ENCODE results near the gene VASH1. TPM values are rescaled to one million over a fixed set of nuclear protein-coding genes. Genes with fewer than 3 reads are reported as not detected.
A peak's percentile ranks its signal among the peaks of the same experiment; 100 is the strongest.

Gene VASH1
- polyA plus RNA-seq, 1 experiment = 4.0 TPM

DNA sequence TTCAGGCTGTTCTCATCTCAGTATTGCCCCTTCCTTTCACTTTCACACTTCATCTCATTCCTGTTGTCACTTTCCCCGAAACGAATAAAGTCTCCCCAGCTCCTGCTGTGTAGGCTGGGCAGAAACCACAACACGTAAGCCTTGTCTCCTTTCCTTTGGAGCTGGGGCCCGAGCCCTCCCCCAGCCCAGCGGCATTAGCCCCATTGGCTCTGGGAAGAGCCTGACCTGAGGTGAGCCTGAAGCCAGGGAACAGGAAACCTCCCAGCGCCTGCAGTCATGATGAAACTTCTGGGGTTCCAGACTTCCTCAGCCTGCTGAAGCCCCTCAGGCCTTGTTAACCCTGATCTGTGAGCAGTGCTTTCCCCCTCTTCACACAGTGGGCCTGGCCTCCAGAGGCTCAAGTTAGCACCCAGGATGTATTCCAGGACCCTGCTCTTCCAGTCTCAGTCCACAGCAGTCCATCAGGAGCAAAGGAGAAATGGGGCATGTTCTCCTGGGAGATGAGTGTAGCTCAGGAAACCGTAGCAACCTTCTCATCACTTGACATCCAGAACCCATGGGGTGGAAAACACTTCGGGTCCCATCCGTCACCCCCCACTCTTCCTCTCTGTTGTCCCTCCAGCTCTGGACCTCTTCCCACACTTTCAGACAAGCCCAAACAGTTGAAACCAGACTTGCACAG, 21.8 kb downstream of the VASH1 start:
- no peak for TF ChIP-seq CTCF (IDR thresholded peaks at IDR 0.05; ENCODE audit: insufficient read depth, low read depth, low read length)
- POLR2A ChIA-PET = no interaction called here
- Histone ChIP-seq H3K4me3 (ENCODE audit: low read depth, low read length) (no peak overlapping the region), H3K27me3 (ENCODE audit: control insufficient read depth, insufficient read depth, low read length) (no peaks in the 10 kb centered on the region), H3K36me3 (ENCODE audit: control insufficient read depth, insufficient read depth, low read length) (peaks cover 1% of the 10 kb centered on the region; the same call in 1 of the 2 replicates)
- CTCF ChIA-PET = interaction anchor here (0.8 to 10.2 kb wide), 7 partner anchors 9 to 93 kb away, joined by 3 to 197 read pairs (median 5); partner anchors contain the start of gene ANGEL1
- DNase-seq (ENCODE audit: low read depth) = no peak

DNA sequence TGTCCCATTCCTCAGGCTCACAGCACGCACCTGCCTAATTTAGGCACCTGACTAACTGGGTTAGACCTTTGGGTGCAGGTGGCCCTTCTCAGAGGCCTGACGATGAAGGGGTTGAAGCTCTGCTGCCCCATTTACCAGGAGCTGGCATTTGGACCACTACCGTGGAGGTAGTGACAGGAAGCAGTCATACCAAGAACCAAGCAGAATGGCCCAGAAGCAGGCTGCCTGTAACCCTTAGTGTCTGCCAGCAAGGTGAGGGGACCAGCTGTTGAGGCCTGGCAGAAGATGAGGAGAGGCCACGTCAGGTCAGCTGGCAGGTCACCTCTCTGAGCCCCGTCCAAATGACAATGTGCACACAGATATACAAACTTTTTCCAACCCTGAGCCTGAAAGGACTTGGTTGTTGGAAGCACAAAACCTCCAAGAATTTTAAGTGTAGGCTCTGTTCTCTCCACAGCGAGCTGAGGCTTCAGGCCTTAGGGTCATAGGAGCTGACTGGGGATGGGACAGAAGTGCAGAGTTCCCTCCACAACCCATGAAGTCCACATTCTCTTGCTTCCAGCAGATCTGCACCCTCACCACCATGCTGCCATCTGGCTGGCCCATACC, 23.1 kb downstream of the VASH1 start:
- DNase-seq (ENCODE audit: low read depth) = no peak
- Histone ChIP-seq H3K27me3 (ENCODE audit: control insufficient read depth, insufficient read depth, low read length) (no peaks in the 10 kb centered on the region), H3K4me3 (ENCODE audit: low read depth, low read length) (no peak overlapping the region), H3K36me3 (ENCODE audit: control insufficient read depth, insufficient read depth, low read length) (peaks cover 3% of the 10 kb centered on the region; the same call in 1 of the 2 replicates)
- no peak for TF ChIP-seq CTCF (IDR thresholded peaks at IDR 0.05; ENCODE audit: insufficient read depth, low read depth, low read length)
- ChIA-PET CTCF (interaction anchor here (0.5 to 10.2 kb wide), 22 partner anchors 11 to 98 kb away, joined by 3 to 197 read pairs (median 4); partner anchors contain the start of gene ANGEL1), POLR2A (no interaction called here)

DNA sequence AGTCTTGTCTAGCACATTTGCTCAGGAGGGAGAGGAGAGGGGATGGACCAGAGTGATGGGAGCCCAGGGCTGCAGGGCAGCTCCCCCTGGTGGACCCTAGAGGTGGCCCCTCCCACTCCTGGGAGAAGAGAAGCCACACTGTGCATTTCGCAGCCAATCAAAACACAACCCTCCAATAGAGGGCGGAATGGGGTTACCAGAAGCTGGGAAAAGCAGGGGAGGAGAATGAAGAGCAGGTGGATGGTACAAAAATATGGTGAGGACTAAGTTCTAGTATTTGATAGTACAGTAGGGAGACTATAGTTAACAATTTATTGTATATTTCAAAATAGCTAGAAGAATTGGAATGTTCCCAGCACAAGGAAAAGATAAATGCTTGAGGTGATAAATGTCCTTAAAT, 23.6 kb downstream of the VASH1 start:
- TF ChIP-seq CTCF (IDR thresholded peaks at IDR 0.05; ENCODE audit: insufficient read depth, low read depth, low read length) = peak; percentile 92
- DNase-seq (ENCODE audit: low read depth) = no peak
- POLR2A ChIA-PET = interaction anchor here (0.5 kb wide), 1 partner anchor 14 kb away, joined by 3 read pairs; no protein-coding TSS in a partner anchor

DNA sequence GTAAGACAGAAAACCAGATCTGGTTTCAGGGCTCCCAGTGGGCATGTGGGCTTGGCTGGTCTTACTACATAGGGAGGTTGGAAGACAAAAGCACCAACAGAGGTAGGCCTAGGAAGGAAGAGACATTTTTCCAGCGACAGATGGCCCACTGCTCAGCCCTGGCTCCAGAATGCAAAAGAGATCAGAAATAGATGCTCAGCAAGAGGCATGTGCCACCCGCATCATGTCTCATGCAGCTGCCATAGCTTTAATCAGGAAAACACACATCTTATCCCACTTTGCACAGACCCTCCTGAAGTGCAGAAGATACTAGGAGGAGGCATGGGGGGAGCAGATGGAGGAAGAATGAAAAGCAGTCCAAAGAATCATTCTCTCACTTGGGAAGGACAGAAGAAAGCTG, 25.3 kb downstream of the VASH1 start:
- TF ChIP-seq CTCF (IDR thresholded peaks at IDR 0.05; ENCODE audit: insufficient read depth, low read depth, low read length) = no peak
- peaks cover 7% of the 10 kb centered on the region; the same call in 1 of the 2 replicates for H3K36me3 ChIP-seq (ENCODE audit: control insufficient read depth, insufficient read depth, low read length)
- CTCF ChIA-PET = interaction anchor here (0.8 to 10.2 kb wide), 2 partner anchors 73 to 82 kb away, joined by 3 to 197 read pairs; no protein-coding TSS in a partner anchor

More for the DNA sequence above, 23.6 kb downstream of the VASH1 start:
- CTCF ChIA-PET = interaction anchor here (0.7 to 10.2 kb wide), 22 partner anchors 8 to 97 kb away, joined by 3 to 197 read pairs (median 4); partner anchors contain the start of gene ANGEL1
- peaks cover 3% of the 10 kb centered on the region; the same call in 1 of the 2 replicates for H3K36me3 ChIP-seq (ENCODE audit: control insufficient read depth, insufficient read depth, low read length)
- H3K4me3 ChIP-seq (ENCODE audit: low read depth, low read length) = no peak overlapping the region
- no peaks in the 10 kb centered on the region for H3K27me3 ChIP-seq (ENCODE audit: control insufficient read depth, insufficient read depth, low read length)

DNA sequence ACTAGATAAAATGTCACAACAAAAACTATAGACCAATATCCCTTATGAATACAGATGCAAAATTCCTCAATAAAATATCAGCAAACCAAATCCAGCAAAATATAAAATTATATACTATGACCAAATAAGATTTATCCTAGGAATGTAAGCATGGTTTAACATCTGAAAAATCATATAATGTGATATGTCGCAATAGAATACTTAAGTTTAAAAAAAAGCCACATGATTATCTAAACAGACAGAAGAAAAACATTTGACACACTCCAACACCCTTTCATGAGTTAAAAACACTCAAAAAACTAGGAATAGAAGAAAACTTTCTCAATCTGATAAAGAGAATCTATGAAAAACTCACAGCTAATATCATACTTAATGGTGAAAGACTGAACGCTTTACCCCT, 31.2 kb downstream of the VASH1 start:
- Histone ChIP-seq H3K36me3 (ENCODE audit: control insufficient read depth, insufficient read depth, low read length) (peaks cover 7% of the 10 kb centered on the region; the same call in 1 of the 2 replicates), H3K4me3 (ENCODE audit: low read depth, low read length) (no peak overlapping the region), H3K27me3 (ENCODE audit: control insufficient read depth, insufficient read depth, low read length) (no peaks in the 10 kb centered on the region)
- ChIA-PET CTCF (no interaction called here), POLR2A (no interaction called here)
- no peak for TF ChIP-seq CTCF (IDR thresholded peaks at IDR 0.05; ENCODE audit: insufficient read depth, low read depth, low read length)
- no peak for DNase-seq (ENCODE audit: low read depth)

More for the DNA sequence above, 25.3 kb downstream of the VASH1 start:
- no peak for DNase-seq (ENCODE audit: low read depth)
- POLR2A ChIA-PET = no interaction called here
- Histone ChIP-seq H3K4me3 (ENCODE audit: low read depth, low read length) (no peak overlapping the region), H3K27me3 (ENCODE audit: control insufficient read depth, insufficient read depth, low read length) (no peaks in the 10 kb centered on the region)
